ENCODE measurements around the gene MIPOL1.

MIPOL1 gene

GRCh38 chr14:37399517-37399916 is 201.8 kb downstream of the MIPOL1 start:
- no peak for DNase-seq (ENCODE audit: low spot score)

- no peak for DNase-seq (ENCODE audit: low spot score)
These were observed 203.4 kb downstream of the MIPOL1 start for GRCh38 chr14:37401093-37401492.

DNA sequence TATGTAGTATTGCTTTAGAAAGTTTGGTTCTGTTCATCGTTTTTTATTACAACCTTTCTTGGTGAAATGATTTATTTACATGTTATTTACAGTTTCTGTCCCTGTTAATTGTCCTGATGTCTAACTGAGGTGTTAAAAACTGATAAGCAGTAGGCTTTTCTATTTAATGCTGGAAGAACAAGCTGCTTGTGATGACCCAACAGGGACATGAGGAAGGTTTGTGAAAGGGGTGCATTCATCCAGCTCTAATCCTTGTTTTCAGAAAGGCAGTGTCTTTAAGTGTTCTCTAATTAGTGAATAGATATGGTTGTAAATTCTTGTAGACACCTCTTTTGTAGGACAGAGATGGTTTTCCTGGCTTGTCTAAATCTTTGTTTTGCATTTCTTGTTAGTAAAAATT is 205.9 kb downstream of the MIPOL1 start:
- no peak for DNase-seq (ENCODE audit: low spot score)

DNA sequence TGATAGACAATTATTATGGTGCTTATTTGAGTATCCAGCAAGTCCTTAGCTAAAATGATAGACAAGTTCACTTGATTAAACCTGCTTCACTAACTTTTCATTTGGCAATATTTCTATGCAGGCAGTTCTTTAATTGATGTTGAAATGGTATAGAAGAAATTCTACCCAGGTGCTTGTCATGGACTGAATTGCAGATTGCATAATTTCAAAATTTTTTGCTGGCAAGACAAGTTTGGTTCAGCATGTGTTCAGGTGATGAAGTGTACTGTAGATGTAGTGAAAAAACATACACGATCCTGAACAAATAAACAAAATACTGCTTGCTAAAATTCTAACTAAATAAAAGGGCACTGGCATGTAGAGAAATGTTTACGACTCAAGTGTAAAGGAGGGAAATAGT is 208.4 kb downstream of the MIPOL1 start:
- DNase-seq (ENCODE audit: low spot score), result no peak

DNA sequence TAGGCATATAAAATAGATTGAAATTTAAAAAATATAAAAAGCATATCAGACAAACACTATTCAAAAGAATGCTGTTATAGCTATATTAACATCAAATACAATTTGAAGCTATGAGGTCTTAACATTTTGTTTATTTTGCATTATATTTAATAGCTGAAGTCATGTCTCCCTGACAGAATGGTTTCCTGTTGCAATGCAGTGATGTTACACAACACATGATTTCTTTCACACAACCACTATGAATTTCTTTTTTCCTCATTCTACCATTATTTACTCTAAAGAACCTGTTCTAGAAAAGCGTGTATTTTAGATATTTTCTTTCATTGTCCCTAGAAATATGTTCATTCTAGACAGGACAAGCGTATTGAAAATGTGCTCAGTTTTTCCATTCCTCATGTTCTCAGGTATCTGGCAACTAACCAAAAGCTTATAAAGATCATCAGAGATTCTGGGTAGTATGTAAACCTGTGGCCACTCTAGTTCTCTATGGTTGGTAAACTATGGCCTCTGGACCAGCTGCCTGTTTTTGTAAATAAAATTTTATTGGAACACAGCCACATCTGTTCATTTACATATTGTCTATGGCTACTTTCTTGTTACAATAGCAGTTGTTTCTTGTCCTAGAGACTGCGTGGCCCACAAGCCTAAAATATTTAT is 213.5 kb downstream of the MIPOL1 start:
- no peak for DNase-seq (ENCODE audit: low spot score)

DNA sequence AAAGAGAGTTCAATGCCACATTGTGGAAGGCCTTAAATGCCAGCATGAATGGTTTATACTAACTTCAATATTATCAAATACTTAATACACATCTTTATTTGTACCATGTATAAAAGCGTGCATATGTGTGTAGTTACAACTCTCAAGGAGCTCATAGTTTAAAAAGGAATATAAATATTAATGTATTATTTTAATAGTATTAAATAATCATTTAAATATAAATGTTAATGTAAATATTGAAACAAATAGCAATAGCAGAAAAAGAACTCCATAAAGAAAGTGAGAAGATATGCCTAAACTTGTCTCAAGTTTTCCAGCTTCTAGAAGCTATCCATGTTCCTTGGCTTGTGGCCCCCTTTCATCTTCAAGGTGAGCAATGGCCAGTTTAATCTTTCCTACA is 215.3 kb downstream of the MIPOL1 start:
- DNase-seq (ENCODE audit: low spot score), result no peak

DNA sequence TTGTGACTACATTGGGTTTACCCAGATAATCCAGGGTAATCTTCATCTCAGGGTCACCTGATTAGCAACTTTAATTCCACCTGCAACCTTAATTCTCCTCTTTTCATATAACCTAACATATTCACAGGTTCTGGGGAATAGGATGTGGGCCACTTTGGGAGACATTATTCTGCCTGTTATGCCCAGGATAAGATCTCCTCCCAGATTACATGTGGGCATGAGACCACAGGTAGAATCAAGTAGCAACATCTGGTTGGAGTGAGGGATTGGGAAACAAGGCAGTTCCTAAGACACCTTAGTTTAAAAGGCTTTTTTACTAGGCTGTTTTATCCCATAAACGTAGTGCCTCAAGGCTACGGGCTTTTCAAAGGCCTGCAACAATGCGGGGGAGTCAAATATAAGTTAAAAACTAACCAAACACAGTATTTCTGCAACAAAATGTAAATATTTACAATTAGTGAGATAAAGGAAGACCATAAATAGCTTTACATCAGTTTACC is 215.8 kb downstream of the MIPOL1 start:
- no peak for DNase-seq (ENCODE audit: low spot score)

DNA sequence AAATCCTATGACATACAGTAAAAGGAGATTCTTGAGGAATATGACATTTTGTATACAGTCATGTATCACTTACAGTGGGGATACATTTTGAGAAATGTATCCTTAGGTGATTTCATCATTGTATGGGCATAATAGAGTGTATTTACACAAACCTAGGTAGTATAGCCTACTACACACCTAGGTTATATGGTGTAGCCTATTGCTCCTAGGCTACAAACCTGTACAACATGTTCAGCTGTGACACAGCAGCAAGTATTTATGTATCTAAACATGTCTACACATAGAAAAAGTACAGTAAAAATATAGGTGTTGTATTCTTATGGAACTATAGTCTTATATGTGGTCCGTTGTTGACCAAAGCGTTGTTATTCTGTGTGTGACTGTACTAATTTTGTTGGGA is 218.5 kb downstream of the MIPOL1 start:
- DNase-seq (ENCODE audit: low spot score), result no peak

DNA sequence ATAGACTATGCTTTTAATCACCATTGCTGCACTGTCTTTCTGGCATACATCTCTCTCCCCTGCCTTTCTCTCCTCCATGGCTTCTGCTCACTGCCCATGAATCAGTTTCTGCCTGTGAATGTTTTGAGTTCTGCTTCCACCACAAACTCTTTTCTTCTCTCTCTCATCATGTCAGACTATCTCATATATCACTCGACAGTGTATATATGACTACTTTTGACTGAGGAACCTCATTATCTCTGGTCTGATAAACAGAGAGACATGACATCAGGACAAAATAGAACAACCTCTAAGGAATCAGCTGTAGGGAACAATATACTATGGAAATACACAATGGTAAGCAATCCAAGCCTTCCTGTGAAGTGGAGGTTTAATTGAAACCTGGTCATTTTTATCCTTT is 219.4 kb downstream of the MIPOL1 start:
- no peak for DNase-seq (ENCODE audit: low spot score)

DNA sequence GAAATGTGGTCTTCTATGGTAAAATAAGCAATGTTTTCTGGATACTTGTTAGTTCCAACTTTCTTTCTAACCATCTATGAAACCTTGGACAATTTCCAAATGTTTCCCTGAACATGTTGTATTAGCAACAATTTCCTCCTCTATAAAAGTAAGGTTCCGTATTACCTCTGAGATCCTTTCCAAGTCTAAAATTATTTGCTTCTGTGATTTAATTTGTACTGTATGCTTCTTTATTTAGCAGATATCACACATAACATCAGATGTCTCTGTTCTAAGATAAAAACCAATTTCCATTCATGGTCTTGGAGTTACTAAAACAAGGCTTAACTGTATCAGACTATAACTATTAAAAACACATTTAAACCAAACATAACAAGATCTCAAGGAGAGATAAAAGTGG is 220.1 kb downstream of the MIPOL1 start:
- DNase-seq (ENCODE audit: low spot score), result no peak

- DNase-seq (ENCODE audit: low spot score), result no peak
These were observed 222.9 kb downstream of the MIPOL1 start for GRCh38 chr14:37420622-37421021.

GRCh38 chr14:37422319-37422718 is 224.6 kb downstream of the MIPOL1 start:
- DNase-seq (ENCODE audit: low spot score), result no peak

DNA sequence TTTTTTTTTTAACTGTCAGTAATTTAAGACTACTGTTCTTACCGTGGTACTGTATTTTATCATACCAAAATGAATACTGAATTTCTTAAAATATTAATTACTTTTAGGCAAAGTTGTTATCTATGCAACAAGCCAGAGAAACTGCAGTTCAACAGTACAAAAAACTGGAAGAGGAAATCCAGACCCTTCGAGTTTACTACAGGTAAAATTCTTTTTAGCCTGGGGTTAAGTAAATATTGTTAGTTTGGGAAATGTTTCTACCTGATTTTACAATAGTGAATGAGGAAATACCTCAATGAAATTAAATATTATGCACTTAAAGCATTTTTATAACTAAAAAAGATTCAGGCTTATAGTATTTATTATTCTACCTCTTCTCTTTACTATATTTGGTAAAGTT is 225.0 kb downstream of the MIPOL1 start:
- DNase-seq (ENCODE audit: low spot score), result no peak

GRCh38 chr14:37428954-37429353 is 231.2 kb downstream of the MIPOL1 start:
- DNase-seq (ENCODE audit: low spot score), result no peak

DNA sequence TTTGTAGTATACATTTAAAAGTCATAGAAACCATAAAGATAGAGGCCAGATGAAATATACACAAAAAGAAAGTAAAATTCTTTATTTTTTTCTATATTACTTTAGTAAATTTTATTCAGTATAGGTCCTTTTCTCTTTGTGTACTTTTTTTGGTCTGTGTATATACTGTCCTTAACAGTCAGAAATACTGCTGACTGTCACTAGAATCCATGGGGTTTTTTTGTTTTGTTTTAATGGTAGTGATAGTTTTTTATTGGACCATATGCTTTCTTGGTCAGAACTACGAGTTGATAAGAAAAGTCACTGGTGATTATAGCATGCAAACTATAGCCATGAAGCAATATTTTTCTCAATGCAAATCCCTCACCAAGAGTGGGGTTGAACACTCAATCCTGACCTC is 231.9 kb downstream of the MIPOL1 start:
- DNase-seq (ENCODE audit: low spot score), result no peak

GRCh38 chr14:37434867-37435266 is 237.1 kb downstream of the MIPOL1 start:
- DNase-seq (ENCODE audit: low spot score), result no peak

GRCh38 chr14:37436519-37436918 is 238.8 kb downstream of the MIPOL1 start:
- DNase-seq (ENCODE audit: low spot score), result no peak

DNA sequence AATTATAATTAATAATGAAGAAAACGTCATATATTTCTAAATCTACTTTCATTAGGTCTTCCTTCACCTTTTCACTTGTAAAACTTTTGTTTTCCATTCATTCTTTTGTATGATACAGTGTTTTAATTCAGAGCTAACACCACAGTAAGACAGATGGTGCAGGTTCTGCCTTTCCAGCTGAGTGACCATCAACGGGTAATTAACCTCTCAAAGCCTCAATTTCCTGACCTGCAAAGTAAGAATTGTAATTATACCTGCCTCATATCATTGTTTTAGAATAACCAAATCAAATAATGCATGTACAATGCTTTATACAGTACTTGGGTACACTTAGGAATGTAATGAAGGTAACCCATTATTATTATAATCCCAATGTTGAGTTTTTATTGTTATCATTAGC is 239.8 kb downstream of the MIPOL1 start:
- no peak for DNase-seq (ENCODE audit: low spot score)

DNA sequence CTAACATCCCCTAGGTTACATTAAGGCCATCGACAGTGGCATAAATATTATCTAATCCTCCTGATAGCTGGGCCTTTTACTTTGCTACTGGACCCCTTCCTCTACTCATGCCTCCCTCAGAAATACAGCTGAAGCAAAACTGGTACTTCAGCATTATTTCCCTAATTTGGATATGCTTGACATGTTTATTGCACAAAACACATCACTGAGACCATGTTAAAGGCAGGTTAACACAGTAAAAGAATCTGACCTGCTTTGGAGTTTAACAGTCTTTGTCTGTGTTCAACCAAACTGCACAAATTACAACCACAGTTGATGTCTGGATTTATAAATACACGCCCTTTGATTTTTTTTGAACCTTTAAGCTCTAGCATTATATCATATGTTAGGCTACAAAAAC is 240.7 kb downstream of the MIPOL1 start:
- DNase-seq (ENCODE audit: low spot score), result no peak

GRCh38 chr14:37443461-37443860 is 245.7 kb downstream of the MIPOL1 start:
- no peak for DNase-seq (ENCODE audit: low spot score)

DNA sequence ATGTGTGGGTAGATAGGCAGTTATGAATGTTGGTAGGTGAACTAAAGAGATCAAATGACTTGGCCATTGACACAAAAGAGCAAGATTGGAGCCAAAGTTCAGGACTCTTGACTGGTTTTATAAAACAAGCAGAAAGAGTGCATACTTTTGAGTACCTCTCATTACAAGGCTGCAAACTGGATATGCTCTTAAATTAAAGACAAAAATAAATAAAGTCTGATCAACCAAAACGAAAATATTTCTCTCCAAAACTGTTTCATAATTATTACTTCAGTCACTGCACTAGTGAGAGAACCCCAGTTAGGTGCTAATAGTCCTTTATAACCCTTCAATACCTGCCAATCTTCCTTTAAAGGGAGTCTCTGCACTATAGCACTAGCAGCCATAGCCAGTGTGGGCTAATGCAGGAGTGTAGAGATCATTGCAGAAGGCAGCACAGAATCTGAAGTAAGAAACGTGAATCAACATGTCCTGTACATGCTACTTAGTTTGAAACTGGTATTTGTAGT is 250.2 kb downstream of the MIPOL1 start:
- DNase-seq (ENCODE audit: low spot score), result no peak

- no peak for DNase-seq (ENCODE audit: low spot score)
These were observed 254.6 kb downstream of the MIPOL1 start for GRCh38 chr14:37452323-37452722.

GRCh38 chr14:37453985-37454384 is 256.2 kb downstream of the MIPOL1 start:
- no peak for DNase-seq (ENCODE audit: low spot score)

- DNase-seq (ENCODE audit: low spot score), result no peak
These were observed 259.6 kb downstream of the MIPOL1 start for GRCh38 chr14:37457334-37457733.

All from pons (tissue), 1 donor.